ENCODE measurements around the gene ZNF764. TPM values are rescaled to one million over a fixed set of nuclear protein-coding genes. Genes with fewer than 3 reads are reported as not detected.

ZNF764 gene
- total RNA-seq, 1 donor from 2014 or later: 39.0 TPM

DNA sequence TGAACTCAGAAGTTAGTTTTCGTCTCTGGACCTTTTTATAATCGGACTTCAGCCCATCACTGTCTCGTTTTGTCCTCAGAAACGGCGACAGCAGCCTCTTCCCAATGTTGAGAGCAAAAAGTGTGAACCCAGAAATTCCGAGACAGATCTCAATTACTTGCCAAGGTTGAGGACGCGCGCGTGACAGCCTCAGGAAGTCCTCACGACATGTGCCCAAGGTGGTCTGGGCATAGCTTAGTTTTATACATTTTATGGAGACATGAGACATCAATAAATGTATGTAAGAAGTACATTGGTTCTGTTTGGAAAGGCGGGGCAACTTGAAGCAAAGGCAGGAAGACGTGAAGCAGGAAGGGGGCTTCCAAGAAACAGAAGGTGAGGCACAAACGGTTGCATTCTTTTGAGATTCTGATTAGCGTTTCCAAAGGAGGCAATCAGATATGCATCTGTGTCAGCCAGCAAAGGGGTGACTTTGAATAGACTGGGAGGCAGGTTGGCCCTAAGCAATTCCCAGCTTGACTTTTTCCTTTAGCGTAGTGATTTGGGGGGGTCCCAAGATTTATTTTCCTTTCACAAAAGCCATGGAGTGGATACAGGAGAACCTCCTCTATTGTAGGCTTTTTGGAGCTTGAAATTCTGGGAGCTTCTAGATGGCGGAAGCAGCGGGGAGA is 22.9 kb downstream of the ZNF764 start:
- Mint-ChIP-seq H3K27me3 (ENCODE audit: unreplicated experiment) (peaks cover 4% of the 10 kb centered on the region), H3K4me3 (ENCODE audit: unreplicated experiment) (peak overlapping the region; percentile 98), H3K36me3 (ENCODE audit: unreplicated experiment) (no peaks in the 10 kb centered on the region), H3K27ac (ENCODE audit: unreplicated experiment) (peak overlapping the region; percentile 96), H3K9me3 (ENCODE audit: unreplicated experiment) (peaks cover 12% of the 10 kb centered on the region), H3K4me1 (ENCODE audit: low read depth, unreplicated experiment) (peaks cover 7% of the 10 kb centered on the region)
- no peak for DNase-seq
- TF ChIP-seq, protein P1, sequence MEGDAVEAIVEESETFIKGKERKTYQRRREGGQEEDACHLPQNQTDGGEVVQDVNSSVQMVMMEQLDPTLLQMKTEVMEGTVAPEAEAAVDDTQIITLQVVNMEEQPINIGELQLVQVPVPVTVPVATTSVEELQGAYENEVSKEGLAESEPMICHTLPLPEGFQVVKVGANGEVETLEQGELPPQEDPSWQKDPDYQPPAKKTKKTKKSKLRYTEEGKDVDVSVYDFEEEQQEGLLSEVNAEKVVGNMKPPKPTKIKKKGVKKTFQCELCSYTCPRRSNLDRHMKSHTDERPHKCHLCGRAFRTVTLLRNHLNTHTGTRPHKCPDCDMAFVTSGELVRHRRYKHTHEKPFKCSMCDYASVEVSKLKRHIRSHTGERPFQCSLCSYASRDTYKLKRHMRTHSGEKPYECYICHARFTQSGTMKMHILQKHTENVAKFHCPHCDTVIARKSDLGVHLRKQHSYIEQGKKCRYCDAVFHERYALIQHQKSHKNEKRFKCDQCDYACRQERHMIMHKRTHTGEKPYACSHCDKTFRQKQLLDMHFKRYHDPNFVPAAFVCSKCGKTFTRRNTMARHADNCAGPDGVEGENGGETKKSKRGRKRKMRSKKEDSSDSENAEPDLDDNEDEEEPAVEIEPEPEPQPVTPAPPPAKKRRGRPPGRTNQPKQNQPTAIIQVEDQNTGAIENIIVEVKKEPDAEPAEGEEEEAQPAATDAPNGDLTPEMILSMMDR (IDR thresholded peaks at IDR 0.05; ENCODE audit: partially characterized antibody, unreplicated experiment): no peak

DNA sequence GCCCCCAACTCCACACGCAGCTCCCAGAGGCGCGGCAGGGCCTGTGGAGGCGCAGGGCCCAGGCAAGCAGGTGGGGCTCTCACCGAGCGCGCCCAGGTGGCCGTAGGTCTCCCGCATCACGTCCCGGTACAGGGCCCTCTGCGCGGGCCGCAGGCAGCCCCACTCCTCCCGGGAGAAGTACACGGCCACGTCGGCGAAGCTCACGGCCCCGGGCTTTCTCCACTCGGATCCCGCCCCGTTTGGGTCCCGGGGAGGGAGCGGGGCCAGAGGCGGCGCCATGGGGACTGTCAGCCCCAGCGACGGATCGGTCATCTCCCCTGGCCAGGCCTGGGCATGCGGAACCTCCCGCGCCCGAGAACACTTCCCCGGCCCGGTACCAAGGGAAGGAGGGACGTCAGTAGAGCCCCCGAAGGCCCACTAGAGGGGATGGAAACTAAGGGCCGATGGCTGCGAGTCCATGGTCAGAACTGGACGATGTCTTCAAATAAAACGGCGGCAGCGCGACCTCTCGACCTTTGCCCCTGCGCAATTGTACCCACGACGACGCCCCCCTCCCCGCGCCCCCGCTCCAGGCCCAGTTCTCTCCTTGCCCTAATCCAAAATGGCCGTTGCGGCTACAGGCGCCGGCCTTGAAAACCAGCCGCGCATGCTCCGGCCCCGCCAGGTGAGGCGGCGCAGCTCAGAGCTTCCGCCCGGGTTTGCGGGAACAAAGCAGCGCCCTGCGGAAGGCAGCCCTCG is 23.6 kb downstream of the ZNF764 start, which contains the start of gene ZNF747:
Gene ZNF747 (minus strand): TSS at position 491 of the 738 bp plus-strand sequence. CDS start 179 bp downstream, at position 312.
- Mint-ChIP-seq H3K9me3 (ENCODE audit: unreplicated experiment) (peaks cover 12% of the 10 kb centered on the region), H3K27ac (ENCODE audit: unreplicated experiment) (peak within 1 kb of the TSS; percentile 96), H3K4me3 (ENCODE audit: unreplicated experiment) (peak within 1 kb of the TSS; percentile 98), H3K36me3 (ENCODE audit: unreplicated experiment) (no peaks in the 10 kb centered on the region), H3K4me1 (ENCODE audit: low read depth, unreplicated experiment) (peaks cover 7% of the 10 kb centered on the region), H3K27me3 (ENCODE audit: unreplicated experiment) (peaks cover 4% of the 10 kb centered on the region)
- TF ChIP-seq, protein P1 (IDR thresholded peaks at IDR 0.05; ENCODE audit: partially characterized antibody, unreplicated experiment): no peak
- DNase-seq: peak; percentile 93

DNA sequence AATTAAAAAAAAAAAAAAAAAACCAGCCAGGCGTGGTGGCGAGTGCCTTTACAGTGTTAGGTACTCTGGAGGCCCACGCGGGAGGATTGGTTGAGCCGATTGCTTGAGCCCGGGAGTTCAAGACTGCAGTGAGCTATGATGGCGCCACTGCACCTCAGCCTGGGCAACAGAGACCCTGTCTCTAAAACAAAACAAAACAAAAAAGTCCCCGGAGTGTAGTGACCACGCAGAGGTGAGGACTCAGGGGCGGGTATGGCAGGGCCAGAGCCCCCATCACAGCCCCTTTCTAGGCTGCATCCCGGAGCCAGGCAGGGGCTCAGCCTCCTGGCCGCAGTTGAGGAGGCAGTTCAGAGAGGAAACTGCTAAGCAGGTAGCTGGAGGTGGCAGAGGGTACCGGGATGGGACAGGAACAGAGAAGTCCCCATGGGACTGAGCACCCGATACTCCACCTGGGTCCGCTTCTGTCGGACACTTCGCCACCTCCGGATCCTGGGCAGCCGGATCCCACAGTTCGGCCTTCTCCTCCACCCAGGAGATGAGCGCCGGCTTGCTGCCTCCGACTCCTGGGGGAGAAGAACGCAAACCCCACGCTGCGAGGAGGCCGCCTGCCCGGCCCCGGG is 24.3 kb downstream of the ZNF764 start:
- TF ChIP-seq, protein P1 (IDR thresholded peaks at IDR 0.05; ENCODE audit: partially characterized antibody, unreplicated experiment): no peak
- Mint-ChIP-seq H3K4me3 (ENCODE audit: unreplicated experiment) (peak overlapping the region; percentile 87), H3K36me3 (ENCODE audit: unreplicated experiment) (no peaks in the 10 kb centered on the region), H3K9me3 (ENCODE audit: unreplicated experiment) (peaks cover 12% of the 10 kb centered on the region), H3K27ac (ENCODE audit: unreplicated experiment) (peak overlapping the region; percentile 70), H3K27me3 (ENCODE audit: unreplicated experiment) (peaks cover 4% of the 10 kb centered on the region), H3K4me1 (ENCODE audit: low read depth, unreplicated experiment) (peaks cover 7% of the 10 kb centered on the region)
- DNase-seq: peak; percentile 29

DNA sequence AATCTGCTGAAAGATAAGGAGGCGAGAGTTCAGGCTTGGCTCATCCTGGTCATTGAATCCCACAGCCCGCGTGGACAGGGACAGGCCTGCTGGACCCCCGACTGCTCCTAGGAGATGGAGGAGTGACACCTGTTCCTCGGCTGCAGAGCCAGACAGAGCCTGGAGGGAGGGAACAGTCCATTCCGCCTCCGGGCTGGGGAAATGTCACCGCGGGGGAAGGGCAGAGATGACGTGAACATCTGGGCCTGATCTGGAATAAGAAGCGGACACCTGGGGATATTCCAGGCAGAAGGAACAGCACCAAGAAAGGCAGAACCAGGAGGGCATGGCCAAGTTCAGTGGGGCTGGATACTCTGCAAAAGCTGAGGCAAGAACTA is 25.0 kb downstream of the ZNF764 start:
- Mint-ChIP-seq H3K27me3 (ENCODE audit: unreplicated experiment) (peaks cover 4% of the 10 kb centered on the region), H3K9me3 (ENCODE audit: unreplicated experiment) (peaks cover 12% of the 10 kb centered on the region), H3K4me1 (ENCODE audit: low read depth, unreplicated experiment) (peaks cover 7% of the 10 kb centered on the region), H3K36me3 (ENCODE audit: unreplicated experiment) (no peaks in the 10 kb centered on the region), H3K27ac (ENCODE audit: unreplicated experiment) (peak overlapping the region; percentile 87), H3K4me3 (ENCODE audit: unreplicated experiment) (peak overlapping the region; percentile 85)
- TF ChIP-seq, protein P1 (IDR thresholded peaks at IDR 0.05; ENCODE audit: partially characterized antibody, unreplicated experiment): no peak
- DNase-seq: peak; percentile 31
